Fibroblast of lung (primary cell): Measurements from ENCODE around the gene L3HYPDH.

Experiments used
- CTCF ChIP-seq, 2 donors: IDR thresholded peaks in 1 of 2; conservative IDR thresholded peaks in 1 of 2; 1 replicate in 1 of 2; 2 replicates in 1 of 2; pipeline ENCODE4 v1.5.1; 2011 to 2012; ENCODE audit warnings: low read length in 2 of 2, control low read depth in 1 of 2, inconsistent platforms in 1 of 2, low read depth in 1 of 2, mild to moderate bottlenecking in 1 of 2
- EZH2 ChIP-seq: IDR thresholded peaks from 2 replicates; pipeline ENCODE4 v1.5.1; 2012; ENCODE audit warnings: low read length, control low read depth, mild to moderate bottlenecking; ENCODE audit errors: missing control alignments

DNA sequence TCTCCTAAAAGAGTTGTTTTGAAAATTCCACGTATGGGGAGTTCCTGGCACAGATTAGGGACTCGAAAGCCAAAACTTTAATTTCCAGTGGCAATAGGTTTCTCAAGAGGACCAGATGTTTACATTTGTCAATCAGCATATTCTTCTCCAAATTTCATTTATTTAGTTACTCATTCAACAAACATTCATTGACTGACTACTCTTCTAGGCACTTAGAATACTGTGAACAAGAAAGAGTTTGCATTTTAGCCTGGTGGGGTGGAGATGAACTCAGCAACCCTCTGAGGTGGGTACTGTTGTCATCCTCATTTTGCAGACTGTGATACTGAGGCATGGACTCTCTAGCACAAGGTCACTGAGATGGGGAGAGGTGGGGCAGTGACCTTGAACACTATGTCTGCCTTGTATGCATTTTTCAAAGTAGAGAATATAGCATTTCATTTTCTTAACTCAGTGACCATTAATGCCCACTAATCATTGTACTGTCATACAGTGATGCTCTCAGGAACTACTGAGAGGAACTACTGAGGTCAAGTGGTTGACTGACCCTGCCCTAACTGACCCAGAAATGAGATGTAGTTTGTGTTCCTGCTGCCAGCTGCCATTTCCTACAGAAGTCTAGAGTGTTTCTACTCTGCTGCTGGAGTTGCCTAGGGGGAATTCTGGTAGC lies 2.2 kb downstream of the L3HYPDH start:
- TF ChIP-seq CTCF (conservative IDR thresholded peaks at IDR 0.05 in 1 of 2, IDR thresholded peaks at IDR 0.05 in 1 of 2; ENCODE audit: low read depth in 1 of 2, low read length in 2 of 2) (no peak), EZH2 (no peak)
